Immature natural killer cell (primary cell): Measurements from ENCODE around the gene THBS3. TPM values are rescaled to one million over a fixed set of nuclear protein-coding genes. Genes with fewer than 3 reads are reported as not detected.
A peak's percentile ranks its signal among the peaks of the same experiment; 100 is the strongest.
"Not testable (repeated sequence)": the region's sequence is repeated elsewhere in the genome, so short reads cannot be mapped to it uniquely, and the experiment has no call there.

Source experiments
- DNase-seq, 3 donors: peaks; one replicate each; pipeline ENCODE4 v3.0.0; 2022; ENCODE audit warnings: mixed read lengths in 1 of 3
- H3K27ac Mint-ChIP-seq, 6 donors: one replicate each; pipeline ENCODE4 v1.8.0; 2020; ENCODE audit warnings: mixed read lengths in 6 of 6, mild to moderate bottlenecking in 5 of 6, inconsistent platforms in 4 of 6, moderate library complexity in 3 of 6
- H3K27me3 Mint-ChIP-seq, 3 donors: one replicate each; pipeline ENCODE4 v1.8.0; 2020 to 2021; ENCODE audit warnings: low read depth in 3 of 3, mild to moderate bottlenecking in 3 of 3, mixed read lengths in 3 of 3, moderate library complexity in 3 of 3, inconsistent platforms in 1 of 3
- H3K36me3 Mint-ChIP-seq, 3 donors: one replicate each; pipeline ENCODE4 v1.8.0; 2020; ENCODE audit warnings: mixed read lengths in 3 of 3, inconsistent platforms in 2 of 3, mild to moderate bottlenecking in 2 of 3
- H3K4me1 Mint-ChIP-seq, 2 donors: one replicate each; pipeline ENCODE4 v1.8.0; 2020; ENCODE audit warnings: inconsistent platforms in 2 of 2, mild to moderate bottlenecking in 2 of 2, mixed read lengths in 2 of 2, moderate library complexity in 1 of 2
- H3K4me3 Mint-ChIP-seq, 5 donors: one replicate each; pipeline ENCODE4 v1.8.0; 2020; ENCODE audit warnings: mild to moderate bottlenecking in 5 of 5, mixed read lengths in 5 of 5, inconsistent platforms in 3 of 5, moderate library complexity in 3 of 5
- H3K9me3 Mint-ChIP-seq, 6 donors: one replicate each; pipeline ENCODE4 v1.8.0; 2020; ENCODE audit warnings: mild to moderate bottlenecking in 6 of 6, mixed read lengths in 6 of 6, inconsistent platforms in 4 of 6, moderate library complexity in 3 of 6
- polyA plus RNA-seq, 3 donors: library from polyadenylated mRNA; unstranded; fragments of 300-500 nt; fragmentation: Illumina TruSeq; gene quantifications; one replicate each; pipeline ENCODE4 v1.2.3, GENCODE V29; 2021

Gene THBS3
- polyA plus RNA-seq, 3 donors from 2014 or later: 1.3 to 1.8 TPM; not detected in 1

DNA sequence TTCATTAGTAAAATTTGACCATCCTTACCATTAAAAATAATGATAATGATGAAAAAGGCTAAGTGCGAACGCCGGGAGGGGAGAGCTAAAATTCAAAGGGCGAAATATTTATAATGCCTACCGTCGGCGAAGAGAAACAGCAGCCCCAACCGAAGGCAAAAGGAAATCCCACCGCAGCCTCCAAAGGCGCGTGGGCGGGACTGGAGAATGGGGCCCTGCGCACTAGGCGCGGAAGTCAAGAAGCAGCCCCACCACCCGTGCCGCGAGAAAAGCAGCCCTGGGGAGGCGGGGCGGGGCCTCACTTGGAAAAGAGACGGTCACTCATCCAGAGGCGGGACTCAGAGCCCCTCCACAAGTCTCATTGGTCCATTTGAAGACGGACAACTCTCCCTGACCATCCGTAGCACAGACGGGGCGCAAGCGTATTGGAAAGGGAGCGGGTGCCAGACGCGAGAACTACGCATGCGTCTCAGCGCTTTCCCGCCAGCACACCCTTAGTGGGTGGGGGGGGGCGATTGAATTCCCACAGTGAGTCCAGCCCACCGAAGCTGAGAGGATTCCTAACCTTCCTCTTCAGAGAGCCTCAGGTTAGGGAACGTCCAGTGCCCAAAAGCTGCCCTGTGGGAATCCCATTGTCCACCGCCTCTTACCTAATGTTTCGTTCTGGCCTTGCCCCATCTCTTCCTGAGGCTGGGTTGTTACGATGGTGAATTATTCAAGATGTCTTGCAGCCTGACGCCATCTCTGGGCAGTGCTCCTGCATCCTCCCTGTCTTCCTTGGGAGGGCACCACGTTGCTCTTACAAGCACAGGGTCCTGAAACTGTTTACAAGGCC, 19.8 kb upstream of the THBS3 start:
- Mint-ChIP-seq H3K4me1 (peaks cover 23 to 25% of the 10 kb centered on the region in 2 donors), H3K9me3 (no peaks in the 10 kb centered on the region), H3K36me3 (no peaks in the 10 kb centered on the region), H3K27ac (peak overlapping the region; percentile 84 to 95 (median 92)), H3K4me3 (peak overlapping the region; percentile 76 to 92 (median 87)), H3K27me3 (peaks cover 7 to 14% (median 12%) of the 10 kb centered on the region in 3 donors)
- peak; percentile 98 to 99 (median 98) for DNase-seq

DNA sequence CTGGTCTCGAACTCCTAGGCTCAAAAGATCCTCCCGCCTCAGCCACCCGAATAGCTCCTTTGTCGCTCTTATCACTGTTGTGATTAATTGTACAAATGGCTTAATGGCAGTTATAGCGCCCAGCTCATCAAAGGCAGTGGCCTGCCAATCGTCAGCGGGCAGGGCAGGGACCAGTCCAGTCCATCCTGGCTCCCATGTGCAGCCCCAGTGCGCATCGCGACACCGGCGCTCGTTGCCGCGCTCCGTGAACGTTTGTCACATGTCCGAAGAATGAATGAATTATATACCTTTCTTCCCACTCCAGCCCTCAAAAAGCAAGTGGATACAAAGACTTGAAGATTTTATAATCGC, 19.2 kb upstream of the THBS3 start:
- Mint-ChIP-seq H3K27me3 (peaks cover 7 to 14% (median 12%) of the 10 kb centered on the region in 3 donors), H3K9me3 (no peaks in the 10 kb centered on the region), H3K27ac (peak overlapping the region; percentile 84 to 95 (median 92)), H3K4me1 (peaks cover 23 to 25% of the 10 kb centered on the region in 2 donors), H3K36me3 (no peaks in the 10 kb centered on the region), H3K4me3 (peak overlapping the region; percentile 76 to 92 (median 87))
- peak in 1 of 3 donors; percentile 46 for DNase-seq

DNA sequence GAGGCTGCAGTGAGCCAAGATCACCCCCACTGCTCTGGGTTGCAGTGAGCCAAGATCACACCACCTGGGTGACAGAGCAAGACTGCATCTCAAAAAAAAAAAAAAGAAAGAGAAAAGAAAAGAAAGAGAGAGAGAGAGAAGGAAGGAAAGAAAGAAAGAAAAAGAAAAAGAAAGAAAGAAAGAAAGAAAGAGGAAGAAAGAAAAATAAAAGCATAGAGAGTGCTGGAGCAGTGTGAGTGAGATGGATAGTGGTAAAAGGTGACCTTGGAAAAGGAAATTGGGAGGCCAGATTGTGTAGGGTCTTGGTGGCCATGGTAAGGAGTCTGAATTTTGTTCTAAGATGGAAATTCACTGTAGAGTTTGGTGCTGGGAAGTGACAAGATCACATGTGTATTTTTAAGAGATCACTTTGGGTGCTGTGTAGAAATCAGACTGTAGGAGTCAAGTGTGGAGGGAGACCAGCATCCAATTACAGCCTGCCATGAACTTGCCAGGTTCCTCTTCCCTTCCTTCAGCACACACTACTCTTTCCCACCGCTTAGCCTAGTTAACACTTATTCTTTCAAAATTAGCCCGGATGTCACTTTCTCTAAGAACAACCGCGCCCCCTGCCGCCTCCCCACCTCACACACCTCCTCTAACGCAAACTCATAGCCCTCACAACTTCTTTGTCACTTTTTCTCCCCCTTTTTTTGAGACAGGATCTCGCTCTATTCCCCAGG, 18.7 kb upstream of the THBS3 start:
- peak overlapping the region; percentile 84 to 95 (median 92) for H3K27ac Mint-ChIP-seq
- H3K36me3 Mint-ChIP-seq: no peaks in the 10 kb centered on the region
- H3K4me3 Mint-ChIP-seq: peak overlapping the region; percentile 76 to 92 (median 87)
- H3K27me3 Mint-ChIP-seq: peaks cover 7 to 14% (median 12%) of the 10 kb centered on the region in 3 donors
- H3K9me3 Mint-ChIP-seq: no peaks in the 10 kb centered on the region
- H3K4me1 Mint-ChIP-seq: peaks cover 23 to 25% of the 10 kb centered on the region in 2 donors
- DNase-seq: peak; percentile 79 to 80 (median 79)

DNA sequence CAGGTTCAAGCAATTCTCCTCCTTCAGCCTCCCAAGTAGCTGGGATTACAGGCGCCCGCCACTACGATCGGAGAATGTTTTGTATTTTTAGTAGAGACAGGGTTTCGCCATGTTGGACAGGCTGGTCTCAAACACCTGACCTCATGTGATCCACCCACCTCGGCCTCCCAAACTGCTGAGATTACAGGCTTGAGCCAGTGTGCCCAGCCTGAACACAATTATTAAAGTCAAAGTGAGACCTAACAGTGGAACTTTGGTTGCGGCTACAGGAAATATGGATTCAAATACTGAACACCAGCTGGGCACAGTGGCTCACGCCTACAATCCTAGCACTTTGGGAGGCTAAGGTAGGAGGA, 17.7 kb upstream of the THBS3 start:
- not testable (repeated sequence) for H3K36me3 Mint-ChIP-seq, DNase-seq, H3K9me3 Mint-ChIP-seq
- Mint-ChIP-seq H3K4me3 (peak overlapping the region in 1 of 5 donors; percentile 15), H3K27ac (peak overlapping the region in 4 of 6 donors; percentile 35 to 84 (median 44)), H3K27me3 (peaks cover 7 to 14% (median 12%) of the 10 kb centered on the region in 3 donors), H3K4me1 (peaks cover 26 to 30% of the 10 kb centered on the region in 2 donors)

DNA sequence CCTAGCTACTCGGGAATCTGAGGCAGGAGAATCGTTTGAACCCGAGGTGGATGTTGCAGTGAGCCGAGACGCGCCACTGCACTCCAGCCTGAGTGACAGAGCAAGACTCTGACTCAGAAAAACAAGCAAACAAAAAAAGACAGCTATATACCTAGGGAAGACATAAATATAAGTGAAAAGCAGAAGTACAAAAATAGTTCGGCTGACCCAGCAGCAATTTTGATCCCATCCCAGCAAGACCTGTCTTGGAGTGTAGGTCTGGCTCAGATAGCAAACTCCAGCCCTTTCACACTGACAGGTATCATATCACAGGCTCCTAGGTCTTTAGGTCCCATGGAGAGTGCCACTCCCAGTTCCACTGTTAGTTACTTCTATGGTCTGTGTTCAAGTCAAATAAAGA, 15.3 kb upstream of the THBS3 start:
- H3K27ac Mint-ChIP-seq: no peak overlapping the region
- no peak overlapping the region for H3K4me3 Mint-ChIP-seq
- no peak for DNase-seq
- H3K4me1 Mint-ChIP-seq: peaks cover 47 to 49% of the 10 kb centered on the region in 2 donors
- no peaks in the 10 kb centered on the region for H3K9me3 Mint-ChIP-seq
- no peaks in the 10 kb centered on the region for H3K36me3 Mint-ChIP-seq
- peaks cover 10 to 18% (median 16%) of the 10 kb centered on the region in 3 donors for H3K27me3 Mint-ChIP-seq

DNA sequence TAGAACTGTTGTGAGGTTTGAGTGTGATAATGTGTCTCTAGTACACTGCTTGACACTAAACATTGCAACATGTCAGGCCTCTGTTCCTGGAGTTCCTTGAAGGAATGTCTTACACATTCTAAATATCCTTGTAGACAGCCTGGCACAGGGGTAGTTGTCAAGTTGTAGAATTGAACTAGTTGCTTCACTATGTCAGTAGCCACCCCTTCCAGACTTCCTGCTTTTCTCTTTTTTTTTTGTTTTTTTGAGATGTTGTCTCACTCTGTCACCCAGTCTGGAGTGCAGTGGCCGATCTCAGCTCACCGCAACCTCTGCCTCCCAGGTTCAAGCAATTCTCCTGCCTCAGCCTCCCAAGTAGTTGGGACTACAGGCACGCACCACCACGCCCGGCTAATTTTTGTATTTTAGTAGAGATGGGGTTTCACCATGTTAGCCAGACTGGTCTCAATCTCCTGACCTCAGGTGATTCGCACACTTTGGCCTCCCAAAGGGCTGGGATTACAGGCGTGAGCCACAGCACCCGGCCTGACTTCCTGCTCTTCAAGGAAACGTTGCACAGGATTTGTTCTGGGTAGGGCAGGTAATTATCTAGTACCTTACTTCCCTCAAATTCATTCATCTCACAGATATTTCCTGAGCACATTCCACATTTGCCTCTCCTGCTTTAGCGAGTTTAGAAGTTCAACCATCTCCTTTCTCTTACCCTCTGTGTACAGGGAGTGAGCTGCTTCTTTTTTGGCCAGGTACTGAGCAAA, 12.7 kb upstream of the THBS3 start:
- H3K27ac Mint-ChIP-seq: peak overlapping the region; percentile 88 to 98 (median 92)
- H3K27me3 Mint-ChIP-seq, H3K36me3 Mint-ChIP-seq, H3K9me3 Mint-ChIP-seq: not testable (repeated sequence)
- peaks cover 24 to 29% of the 10 kb centered on the region in 2 donors for H3K4me1 Mint-ChIP-seq
- peak overlapping the region in 2 of 5 donors; percentile 72 to 79 for H3K4me3 Mint-ChIP-seq
- peak in 2 of 3 donors; percentile 18 to 20 for DNase-seq

DNA sequence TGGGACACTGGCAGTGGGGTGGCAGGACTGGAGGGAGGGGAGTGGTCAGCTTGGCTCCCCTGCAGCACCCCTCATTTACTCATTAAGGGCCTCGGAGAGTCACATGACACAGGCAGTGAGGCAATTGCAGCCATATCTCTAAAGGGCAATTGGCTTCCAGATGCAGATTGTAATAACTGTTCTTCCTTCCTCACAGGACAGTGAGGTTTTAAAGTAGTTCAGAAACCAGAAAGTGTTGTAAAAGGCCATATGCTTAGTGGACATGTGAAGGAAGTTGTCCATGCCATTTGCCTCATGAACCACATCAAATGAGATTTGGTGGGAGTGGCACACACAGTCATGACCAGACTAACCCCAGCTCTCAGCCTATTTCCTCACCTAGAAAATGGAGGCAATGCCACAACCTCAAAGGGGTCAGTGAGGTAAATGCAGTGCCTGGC, 11.9 kb upstream of the THBS3 start:
- H3K27me3 Mint-ChIP-seq: peaks cover 4 to 6% (median 5%) of the 10 kb centered on the region in 3 donors
- H3K4me1 Mint-ChIP-seq: peaks cover 24 to 29% of the 10 kb centered on the region in 2 donors
- peaks cover 0 to 7% (median 0%) of the 10 kb centered on the region in 3 donors for H3K36me3 Mint-ChIP-seq
- H3K27ac Mint-ChIP-seq: peak overlapping the region; percentile 88 to 98 (median 92)
- peak overlapping the region; percentile 66 to 80 (median 79) for H3K4me3 Mint-ChIP-seq
- DNase-seq: peak; percentile 72 to 76 (median 74)
- no peaks in the 10 kb centered on the region for H3K9me3 Mint-ChIP-seq

DNA sequence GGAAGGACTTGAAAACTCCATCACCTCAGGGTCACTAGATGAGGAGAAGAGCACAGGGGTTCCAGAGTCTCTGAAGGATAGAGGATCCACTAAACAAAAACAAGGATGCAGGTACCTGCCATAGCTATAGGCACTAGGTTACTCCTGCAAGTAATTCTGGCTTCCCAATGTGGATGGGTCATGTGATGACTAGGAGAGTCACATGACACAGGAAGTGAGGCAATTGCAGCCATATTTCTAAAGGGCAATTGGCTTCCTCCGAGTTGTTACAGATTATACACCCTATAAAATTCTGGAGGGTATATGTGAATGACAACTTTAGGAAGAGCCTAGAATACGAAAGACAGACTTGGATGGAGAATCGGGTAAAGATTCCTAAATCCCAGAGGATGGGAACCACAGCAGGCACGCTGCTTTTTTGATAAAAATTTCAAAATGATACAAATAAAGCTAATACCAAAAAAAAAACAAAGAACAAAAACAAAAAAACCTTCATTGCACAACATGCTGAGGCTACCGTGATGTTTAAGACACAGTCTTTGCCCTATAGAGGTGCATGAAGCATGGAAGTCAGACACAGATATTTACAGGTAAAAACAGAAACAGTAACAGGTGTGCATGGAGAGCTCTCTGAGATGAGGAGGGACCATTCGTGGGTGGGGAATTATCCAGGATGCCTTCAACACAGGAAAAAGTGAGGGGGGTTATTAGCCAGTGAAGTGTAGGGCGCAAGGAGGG, 11.3 kb upstream of the THBS3 start:
- Mint-ChIP-seq H3K27ac (peak overlapping the region; percentile 88 to 98 (median 92)), H3K4me3 (peak overlapping the region; percentile 66 to 80 (median 79)), H3K9me3 (no peaks in the 10 kb centered on the region), H3K4me1 (peaks cover 24 to 29% of the 10 kb centered on the region in 2 donors), H3K27me3 (peaks cover 4 to 6% (median 5%) of the 10 kb centered on the region in 3 donors), H3K36me3 (peaks cover 0 to 7% (median 0%) of the 10 kb centered on the region in 3 donors)
- DNase-seq: peak; percentile 36 to 45 (median 42)

DNA sequence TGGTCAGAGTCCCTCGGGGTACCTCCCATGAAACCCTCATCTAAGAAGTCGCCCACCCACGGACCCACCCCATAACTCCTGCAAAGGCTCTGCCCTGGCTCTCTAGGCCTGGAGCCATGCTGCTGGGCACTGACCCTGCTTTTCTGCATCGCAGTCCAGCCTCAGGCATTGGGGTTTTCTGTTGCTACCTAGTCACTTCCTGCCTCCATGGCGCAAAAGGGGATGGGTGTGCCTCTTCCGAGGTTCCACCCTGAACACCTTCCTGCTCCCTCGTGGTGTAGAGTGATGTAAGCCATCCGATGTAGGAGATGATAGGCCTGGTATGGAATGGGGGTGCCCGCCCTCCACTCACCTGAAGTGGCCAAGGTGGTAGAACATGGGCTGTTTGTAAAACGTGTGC, 7.0 kb upstream of the THBS3 start:
- not testable (repeated sequence) for H3K27me3 Mint-ChIP-seq, H3K4me3 Mint-ChIP-seq, DNase-seq, H3K36me3 Mint-ChIP-seq, H3K9me3 Mint-ChIP-seq
- peaks cover 13 to 26% of the 10 kb centered on the region in 2 donors for H3K4me1 Mint-ChIP-seq
- H3K27ac Mint-ChIP-seq: peak overlapping the region in 1 of 6 donors; percentile 25

DNA sequence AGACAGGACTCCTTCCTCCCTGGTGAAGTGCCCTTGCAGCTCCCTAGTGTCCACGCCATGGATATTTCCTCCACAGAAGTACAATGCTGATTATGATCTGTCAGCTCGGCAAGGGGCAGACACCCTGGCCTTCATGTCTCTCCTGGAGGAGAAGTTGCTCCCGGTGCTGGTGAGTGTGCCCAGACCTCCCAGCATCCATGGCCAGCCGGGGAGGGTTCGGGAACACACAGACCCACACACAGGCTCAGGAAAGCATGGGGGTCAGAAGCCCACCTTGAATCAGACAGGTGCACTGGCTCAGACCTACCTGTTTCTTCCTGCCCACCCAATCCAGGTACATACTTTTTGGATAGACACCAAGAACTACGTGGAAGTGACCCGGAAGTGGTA, 4.3 kb upstream of the THBS3 start:
- not testable (repeated sequence) for H3K36me3 Mint-ChIP-seq, H3K9me3 Mint-ChIP-seq, H3K4me3 Mint-ChIP-seq, H3K27me3 Mint-ChIP-seq, H3K27ac Mint-ChIP-seq, DNase-seq
- H3K4me1 Mint-ChIP-seq: peaks cover 15 to 27% of the 10 kb centered on the region in 2 donors

DNA sequence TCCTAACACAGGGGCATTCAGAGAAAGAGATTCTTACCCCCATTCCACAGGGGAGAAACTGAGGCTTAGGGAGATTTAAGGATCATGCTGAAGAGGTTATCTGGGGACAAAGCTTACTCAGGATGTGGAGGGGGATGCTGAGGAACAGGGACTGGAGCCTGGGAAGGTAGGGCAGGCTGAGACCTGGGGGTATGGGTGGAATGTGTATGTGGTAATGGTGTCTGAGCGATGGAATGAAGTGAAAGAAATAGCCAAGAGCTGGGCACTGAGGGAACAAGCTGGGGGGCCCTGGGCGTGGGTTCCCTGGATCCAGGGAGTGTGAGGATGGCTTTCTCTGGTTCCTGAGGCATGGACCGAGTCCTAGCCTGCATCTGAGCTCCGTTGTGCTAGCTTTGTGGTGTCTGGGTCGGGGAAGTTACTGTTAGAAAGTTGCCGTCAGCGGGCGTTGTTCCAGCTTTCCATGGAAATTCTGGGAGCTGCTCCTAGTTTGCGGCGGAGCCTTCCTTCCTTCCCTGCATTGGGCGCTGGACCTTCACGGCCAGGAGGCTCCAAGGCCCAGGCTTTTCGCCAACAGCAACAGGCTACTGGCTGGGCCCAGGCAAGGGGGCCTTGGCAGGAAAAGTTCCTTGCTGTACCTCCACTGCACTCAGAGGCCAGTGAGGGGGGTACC, 3.8 kb upstream of the THBS3 start:
- Mint-ChIP-seq H3K4me1 (peaks cover 19 to 32% of the 10 kb centered on the region in 2 donors), H3K27me3 (peaks cover 7 to 10% (median 9%) of the 10 kb centered on the region in 3 donors), H3K4me3 (peak overlapping the region in 1 of 5 donors; percentile 6)
- not testable (repeated sequence) for DNase-seq, H3K9me3 Mint-ChIP-seq, H3K27ac Mint-ChIP-seq, H3K36me3 Mint-ChIP-seq

DNA sequence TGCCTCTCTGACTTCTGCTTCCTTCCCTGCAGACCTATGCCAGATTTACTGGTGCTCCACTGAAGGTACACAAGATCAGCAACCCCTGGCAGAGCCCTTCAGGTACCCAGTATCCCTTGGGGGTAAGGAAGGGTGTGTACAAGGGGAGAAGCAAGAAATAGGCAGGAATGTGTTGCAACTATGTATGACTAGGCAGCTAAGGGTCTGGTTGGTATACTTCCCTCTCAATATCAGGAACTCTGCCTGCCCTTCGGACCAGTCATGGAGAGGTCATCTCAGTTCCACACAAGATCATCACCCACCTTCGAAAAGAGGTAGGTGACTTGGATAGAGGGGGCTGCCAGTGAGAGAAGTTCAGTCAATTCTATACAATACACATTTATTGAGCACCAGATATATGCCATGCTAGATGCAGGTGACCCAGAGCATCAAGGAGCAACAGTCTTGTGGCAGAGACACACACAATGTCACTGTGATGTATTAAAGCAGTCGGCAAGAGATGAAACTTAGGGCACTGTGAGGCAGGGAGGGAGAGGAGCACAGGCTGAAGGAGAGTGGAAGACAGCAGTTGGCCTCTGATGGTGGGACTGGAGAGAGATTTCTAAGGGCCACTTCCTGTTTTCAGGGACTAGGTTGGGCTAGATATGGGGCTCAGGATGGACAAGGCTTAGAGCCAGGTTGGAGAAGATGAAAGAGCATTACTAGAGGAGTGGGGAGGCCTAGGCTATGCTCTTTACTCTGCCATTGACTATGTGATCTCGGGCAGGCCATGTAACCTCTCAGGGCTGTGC, 2.8 kb upstream of the THBS3 start:
- Mint-ChIP-seq H3K4me3 (peak overlapping the region in 4 of 5 donors; percentile 32 to 89 (median 86)), H3K9me3 (no peaks in the 10 kb centered on the region), H3K4me1 (peaks cover 19 to 32% of the 10 kb centered on the region in 2 donors), H3K27ac (peak overlapping the region in 5 of 6 donors; percentile 5 to 92 (median 19)), H3K27me3 (peaks cover 7 to 12% (median 9%) of the 10 kb centered on the region in 3 donors), H3K36me3 (peaks cover 0 to 7% (median 0%) of the 10 kb centered on the region in 3 donors)
- no peak for DNase-seq
